IPS-20b (cell line): ENCODE measurements around the gene IGFALS.
A peak's percentile ranks its signal among the peaks of the same experiment; 100 is the strongest.

ENCODE experiments used
- H3K27ac ChIP-seq: one replicate; pipeline ENCODE4 v1.5.1; 2013; ENCODE audit warnings: low read length
- H3K27me3 ChIP-seq: 2 replicates; pipeline ENCODE4 v1.6.1; 2013; ENCODE audit warnings: mild to moderate bottlenecking, low read length, inconsistent platforms; ENCODE audit not compliant: insufficient read depth
- H3K36me3 ChIP-seq: 2 replicates; pipeline ENCODE4 v1.6.1; 2013; ENCODE audit warnings: low read depth, mild to moderate bottlenecking, inconsistent platforms, low read length, moderate library complexity; ENCODE audit not compliant: insufficient read depth
- H3K4me1 ChIP-seq: 2 replicates; pipeline ENCODE4 v1.6.1; 2013; ENCODE audit warnings: mild to moderate bottlenecking, control low read depth, inconsistent platforms, low read length, moderate library complexity; ENCODE audit not compliant: insufficient read depth
- H3K4me3 ChIP-seq: 2 replicates; pipeline ENCODE4 v1.5.1; 2013; ENCODE audit warnings: mild to moderate bottlenecking, low read length, inconsistent platforms
- H3K9ac ChIP-seq: 2 replicates; pipeline ENCODE4 v1.6.1; 2013; ENCODE audit warnings: low read depth, mild to moderate bottlenecking, inconsistent platforms, low read length, moderate library complexity
- H3K9me3 ChIP-seq: 2 replicates; pipeline ENCODE4 v1.6.1; 2013; ENCODE audit warnings: mild to moderate bottlenecking, low read depth, low read length, inconsistent platforms; ENCODE audit not compliant: insufficient read depth

Gene IGFALS

DNA sequence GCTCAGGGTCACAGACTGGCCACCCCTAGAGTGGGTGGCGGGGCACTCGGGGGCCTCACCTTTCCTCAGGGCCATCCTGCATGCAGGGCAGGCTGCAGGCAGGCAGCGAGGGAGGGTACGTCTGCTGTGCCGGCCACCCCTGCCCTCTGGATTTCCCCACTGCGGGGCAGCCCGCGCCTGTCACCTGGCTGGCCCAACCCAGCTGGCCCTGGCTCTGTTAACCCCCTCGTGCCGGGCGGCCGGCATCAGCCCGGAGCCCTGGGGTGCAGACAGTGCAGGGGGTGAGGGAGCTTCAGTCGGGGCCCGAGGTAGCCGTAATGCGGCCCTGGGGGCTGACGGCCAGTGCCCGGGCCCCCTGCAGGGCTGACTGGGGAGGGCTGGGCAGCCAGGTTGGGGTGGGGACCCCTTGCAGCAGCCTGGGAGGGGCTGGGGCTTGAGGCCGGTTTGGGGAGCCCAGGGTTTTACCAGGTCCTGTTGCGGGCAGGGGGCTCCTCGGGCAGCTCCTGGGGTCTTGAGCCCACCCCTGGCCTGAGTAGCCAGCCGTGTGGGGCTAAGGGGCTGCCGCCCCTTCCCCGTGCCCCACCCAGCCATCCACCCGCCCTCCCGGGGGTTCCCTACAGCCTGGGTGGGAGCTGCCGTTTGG is at the start of gene IGFALS:
Gene IGFALS, minus strand, starts transcription at position 128 of the 643 bp plus-strand sequence. Its CDS starts 53 bp downstream, at position 75.
- H3K27me3 ChIP-seq = no peaks in the 10 kb centered on the region
- H3K9me3 ChIP-seq = peaks cover 12% of the 10 kb centered on the region
- no peaks in the 10 kb centered on the region for H3K4me1 ChIP-seq
- peaks cover 3% of the 10 kb centered on the region; the same call in 1 of the 2 replicates for H3K36me3 ChIP-seq
- H3K9ac ChIP-seq = no peak within 1 kb of the TSS
- H3K27ac ChIP-seq = no peak within 1 kb of the TSS
- no peak within 1 kb of the TSS for H3K4me3 ChIP-seq

DNA sequence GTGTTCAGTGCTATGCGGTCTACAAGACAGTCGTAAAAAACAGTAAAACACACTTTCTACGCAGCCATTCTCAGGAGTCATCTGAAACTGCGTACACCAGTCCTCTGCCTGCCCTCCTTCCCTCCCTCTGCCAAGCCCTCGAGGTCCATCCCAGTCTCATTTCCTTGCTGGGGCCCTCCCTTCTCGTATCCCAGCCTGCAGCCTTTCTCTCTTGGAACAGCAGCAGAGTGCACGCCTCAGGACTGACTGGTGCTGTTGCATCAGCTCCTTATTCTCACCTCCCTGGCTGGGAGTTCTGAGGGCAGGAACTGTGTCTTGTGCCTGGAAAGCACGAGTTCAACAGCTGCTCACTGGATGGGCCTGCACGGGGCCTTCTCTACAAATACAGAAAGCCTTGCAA is 46.0 kb upstream of the IGFALS start:
- Histone ChIP-seq H3K9me3 (no peaks in the 10 kb centered on the region), H3K4me3 (no peak overlapping the region), H3K4me1 (no peaks in the 10 kb centered on the region), H3K9ac (no peak overlapping the region), H3K36me3 (no peaks in the 10 kb centered on the region), H3K27ac (no peak overlapping the region), H3K27me3 (no peaks in the 10 kb centered on the region)

DNA sequence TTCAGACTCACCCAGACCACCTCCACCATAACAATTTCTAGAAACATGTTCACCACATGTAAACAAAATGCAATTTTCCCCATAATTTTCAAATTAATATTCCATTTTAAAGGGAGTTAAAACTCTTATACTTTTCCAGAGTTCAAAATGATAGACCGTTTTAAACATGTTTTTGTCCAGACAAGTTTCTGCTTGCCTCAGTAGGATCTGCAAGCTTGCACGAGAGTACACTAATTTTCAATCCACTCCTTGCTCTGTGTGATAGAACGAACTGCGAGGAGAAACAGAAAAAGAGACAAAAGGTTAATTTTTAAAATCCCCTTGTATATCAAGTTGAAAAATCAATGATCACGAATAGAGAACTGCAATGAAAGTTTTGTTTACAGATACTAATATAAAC is 40.6 kb upstream of the IGFALS start:
- H3K27ac ChIP-seq = no peak overlapping the region
- no peaks in the 10 kb centered on the region for H3K9me3 ChIP-seq
- no peaks in the 10 kb centered on the region for H3K4me1 ChIP-seq
- H3K36me3 ChIP-seq = peaks cover 11% of the 10 kb centered on the region; the same call in 1 of the 2 replicates
- H3K4me3 ChIP-seq = no peak overlapping the region
- H3K9ac ChIP-seq = no peak overlapping the region
- H3K27me3 ChIP-seq = no peaks in the 10 kb centered on the region

DNA sequence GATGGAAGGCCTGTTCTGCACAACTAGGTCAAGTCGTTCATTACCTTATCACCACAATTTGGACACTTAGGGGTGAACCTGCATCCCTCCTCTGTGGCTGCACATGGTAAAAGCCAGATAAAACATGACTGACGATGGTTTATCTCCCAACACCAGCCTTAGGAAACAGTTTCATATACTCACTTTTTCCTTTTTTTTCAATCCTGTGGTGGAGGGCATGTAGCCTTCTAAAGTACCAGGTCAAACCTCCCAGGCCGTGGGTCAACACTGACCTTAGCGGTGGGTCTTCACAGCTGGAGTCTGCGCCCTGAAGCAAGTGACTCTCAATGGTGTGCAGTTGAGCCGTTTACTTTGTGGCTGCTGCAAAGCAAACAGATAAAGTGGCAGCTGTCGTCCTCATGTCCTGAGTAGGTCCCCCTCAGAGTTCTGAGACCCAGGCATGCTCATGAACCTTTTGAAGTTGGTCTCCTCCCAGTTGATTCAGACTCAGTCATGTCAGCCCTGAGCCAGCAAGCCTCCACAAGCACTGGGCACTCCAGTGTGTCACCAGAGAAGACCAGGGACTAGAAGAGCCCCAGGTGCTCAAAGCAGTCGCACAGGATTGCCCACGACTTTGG is 39.4 kb upstream of the IGFALS start:
- Histone ChIP-seq H3K36me3 (peaks cover 14% of the 10 kb centered on the region; the same call in 1 of the 2 replicates), H3K27ac (no peak overlapping the region), H3K4me3 (no peak overlapping the region), H3K9ac (no peak overlapping the region), H3K27me3 (no peaks in the 10 kb centered on the region), H3K4me1 (peaks cover 5% of the 10 kb centered on the region; the same call in 1 of the 2 replicates), H3K9me3 (no peaks in the 10 kb centered on the region)

DNA sequence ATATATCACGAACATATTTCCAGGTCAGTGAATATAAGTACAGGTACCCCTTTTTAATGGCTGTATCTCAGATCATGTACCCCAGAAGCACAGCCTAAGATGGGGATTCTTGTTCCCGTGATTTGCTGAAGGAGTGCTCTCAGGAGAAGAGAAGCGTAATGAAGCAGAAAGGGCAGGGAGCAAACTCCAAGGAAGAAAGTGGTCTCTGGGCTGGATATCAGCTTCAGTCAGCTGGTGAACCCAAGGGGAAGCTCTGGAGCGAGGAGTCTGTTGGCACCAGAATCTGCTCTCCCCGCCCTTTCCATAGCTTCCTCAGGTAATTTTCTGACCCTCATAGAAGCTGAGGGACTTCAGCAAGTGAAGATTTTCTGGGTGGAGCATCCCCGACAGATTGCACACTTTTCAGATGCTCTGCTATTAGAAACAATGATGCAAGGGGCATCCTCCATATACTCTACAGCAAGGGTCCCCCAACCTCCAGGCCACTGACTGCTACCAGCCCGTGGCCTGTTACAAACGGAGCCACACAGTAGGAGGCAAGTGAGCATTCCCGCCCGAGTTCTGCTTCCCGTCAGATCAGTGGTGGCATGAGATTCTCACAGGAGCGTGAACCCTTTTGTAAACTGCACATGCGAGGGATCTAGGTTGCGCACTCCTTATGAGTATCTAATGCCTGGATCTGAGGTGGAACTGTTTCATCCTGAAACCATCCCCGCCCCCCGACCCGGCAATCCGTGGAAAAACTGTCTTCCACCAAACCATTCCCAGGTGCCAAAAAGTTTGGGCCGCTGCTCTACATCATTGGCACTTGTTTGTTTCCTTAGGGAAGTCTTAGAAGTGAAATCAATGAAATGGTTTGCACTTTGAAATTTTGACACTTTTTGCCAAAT is 37.9 kb upstream of the IGFALS start:
- no peak overlapping the region for H3K4me3 ChIP-seq
- H3K9me3 ChIP-seq = no peaks in the 10 kb centered on the region
- H3K27me3 ChIP-seq = no peaks in the 10 kb centered on the region
- peaks cover 5% of the 10 kb centered on the region; the same call in 1 of the 2 replicates for H3K4me1 ChIP-seq
- H3K36me3 ChIP-seq = peaks cover 14% of the 10 kb centered on the region; the same call in 1 of the 2 replicates
- no peak overlapping the region for H3K9ac ChIP-seq
- no peak overlapping the region for H3K27ac ChIP-seq

DNA sequence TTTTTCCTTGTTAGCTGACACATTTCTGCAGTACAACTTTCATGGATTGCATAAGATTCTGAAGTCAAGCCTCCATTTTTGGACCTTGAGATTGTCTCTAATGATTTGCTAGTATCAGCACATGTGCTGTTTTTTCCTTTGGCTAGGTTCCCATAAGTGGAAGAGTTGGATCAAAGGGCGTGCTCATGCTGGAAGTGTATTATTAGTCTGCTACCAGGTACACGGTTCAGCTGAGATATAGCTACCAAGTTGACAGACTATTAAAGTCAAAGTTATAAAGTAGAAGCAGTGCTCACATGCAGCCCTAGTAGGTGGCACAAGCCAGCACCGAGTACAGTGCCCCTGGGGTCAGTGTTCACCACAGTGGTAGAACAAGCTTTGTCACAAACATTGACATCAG is 36.7 kb upstream of the IGFALS start:
- Histone ChIP-seq H3K27ac (no peak overlapping the region), H3K9ac (no peak overlapping the region), H3K9me3 (no peaks in the 10 kb centered on the region), H3K27me3 (peaks cover 7% of the 10 kb centered on the region; the same call in 1 of the 2 replicates), H3K4me1 (peaks cover 5% of the 10 kb centered on the region), H3K4me3 (no peak overlapping the region), H3K36me3 (peaks cover 14% of the 10 kb centered on the region; the same call in 1 of the 2 replicates)

DNA sequence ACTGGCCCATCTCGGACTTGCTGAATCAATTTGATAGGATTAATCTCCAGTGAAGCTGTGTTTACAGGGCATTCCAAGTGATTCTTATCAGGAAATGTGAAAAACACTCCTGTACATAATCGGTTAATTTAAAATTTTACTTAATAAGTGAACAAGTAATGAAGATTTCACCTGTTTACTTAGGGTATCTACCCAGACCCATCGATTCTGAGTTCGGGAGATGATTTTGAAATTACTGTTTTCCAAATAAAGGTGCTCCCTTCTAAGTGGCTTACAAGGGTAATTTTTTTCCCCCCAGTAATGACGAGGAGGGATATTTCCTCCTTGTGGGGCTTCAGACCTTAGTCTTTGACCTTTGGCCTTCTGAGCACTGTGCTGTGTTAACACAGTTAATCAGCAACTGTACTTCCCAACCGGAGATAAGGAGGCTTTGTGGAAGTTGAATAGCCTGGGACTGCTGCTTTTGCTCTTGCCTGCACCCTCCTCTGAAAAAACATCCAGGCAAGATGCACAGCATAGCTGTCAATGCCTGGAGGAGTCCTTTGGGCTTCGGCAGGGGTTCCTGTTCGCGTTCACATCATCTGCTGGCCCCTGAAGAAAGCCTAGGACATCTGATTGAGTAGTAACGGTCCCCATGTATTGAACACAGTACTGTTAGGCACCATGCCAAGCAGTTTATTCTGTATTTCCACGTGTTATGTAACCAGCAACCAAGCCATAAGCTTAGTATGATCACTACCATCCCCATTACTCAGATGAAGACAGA is 35.3 kb upstream of the IGFALS start:
- H3K9me3 ChIP-seq = no peaks in the 10 kb centered on the region
- H3K4me1 ChIP-seq = peaks cover 5% of the 10 kb centered on the region
- H3K27me3 ChIP-seq = peaks cover 8% of the 10 kb centered on the region; the same call in 1 of the 2 replicates
- H3K9ac ChIP-seq = no peak overlapping the region
- H3K4me3 ChIP-seq = peak overlapping the region; percentile 87
- H3K27ac ChIP-seq = no peak overlapping the region
- peaks cover 14% of the 10 kb centered on the region; the same call in 1 of the 2 replicates for H3K36me3 ChIP-seq

DNA sequence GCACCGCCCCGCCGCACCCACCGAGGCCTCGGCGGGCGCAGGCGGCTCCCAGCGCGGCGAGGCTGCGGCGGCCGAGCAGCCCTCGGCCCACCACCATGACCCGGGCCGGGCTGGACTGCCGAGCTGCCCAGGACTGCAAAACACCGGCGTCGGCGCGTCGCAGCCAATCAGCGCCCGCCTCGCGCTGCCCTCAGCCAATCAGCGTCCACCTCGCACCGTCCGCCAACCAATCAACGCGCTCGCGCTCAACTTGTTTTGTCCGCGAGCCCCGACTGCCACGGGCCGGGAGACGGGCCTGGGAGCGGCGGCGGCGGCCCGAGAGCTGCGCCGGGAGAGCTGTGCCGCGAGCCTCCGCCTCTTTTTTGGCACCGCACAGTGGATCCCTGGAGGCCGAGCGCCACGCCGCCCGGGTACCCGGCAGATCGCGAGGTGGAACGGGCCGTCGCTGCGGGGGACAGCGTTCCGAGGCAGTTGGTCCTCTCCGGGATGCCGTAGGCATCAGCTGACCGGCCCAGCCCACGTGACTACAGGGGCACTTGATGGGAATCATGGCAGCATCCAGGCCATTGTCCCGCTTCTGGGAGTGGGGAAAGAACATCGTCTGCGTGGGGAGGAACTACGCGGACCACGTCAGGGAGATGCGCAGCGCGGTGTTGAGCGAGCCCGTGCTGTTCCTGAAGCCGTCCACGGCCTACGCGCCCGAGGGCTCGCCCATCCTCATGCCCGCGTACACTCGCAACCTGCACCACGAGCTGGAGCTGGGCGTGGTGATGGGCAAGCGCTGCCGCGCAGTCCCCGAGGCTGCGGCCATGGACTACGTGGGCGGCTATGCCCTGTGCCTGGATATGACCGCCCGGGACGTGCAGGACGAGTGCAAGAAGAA is 33.4 kb upstream of the IGFALS start, which contains the start of the genes FAHD1 and HAGH:
Gene FAHD1, plus strand, starts transcription at position 516 of the 883 bp plus-strand sequence. Its CDS starts 33 bp downstream, at position 549.
Gene HAGH, minus strand, starts transcription at position 135 of the 883 bp plus-strand sequence. Its CDS starts 38 bp downstream, at position 97.
- Histone ChIP-seq H3K4me1 (peaks cover 5% of the 10 kb centered on the region), H3K9ac (peak within 1 kb of the TSS; percentile 91), H3K4me3 (peak within 1 kb of the TSS; percentile 87), H3K27me3 (peaks cover 8% of the 10 kb centered on the region; the same call in 1 of the 2 replicates), H3K9me3 (no peaks in the 10 kb centered on the region), H3K27ac (no peak within 1 kb of the TSS), H3K36me3 (peaks cover 14% of the 10 kb centered on the region; the same call in 1 of the 2 replicates)

DNA sequence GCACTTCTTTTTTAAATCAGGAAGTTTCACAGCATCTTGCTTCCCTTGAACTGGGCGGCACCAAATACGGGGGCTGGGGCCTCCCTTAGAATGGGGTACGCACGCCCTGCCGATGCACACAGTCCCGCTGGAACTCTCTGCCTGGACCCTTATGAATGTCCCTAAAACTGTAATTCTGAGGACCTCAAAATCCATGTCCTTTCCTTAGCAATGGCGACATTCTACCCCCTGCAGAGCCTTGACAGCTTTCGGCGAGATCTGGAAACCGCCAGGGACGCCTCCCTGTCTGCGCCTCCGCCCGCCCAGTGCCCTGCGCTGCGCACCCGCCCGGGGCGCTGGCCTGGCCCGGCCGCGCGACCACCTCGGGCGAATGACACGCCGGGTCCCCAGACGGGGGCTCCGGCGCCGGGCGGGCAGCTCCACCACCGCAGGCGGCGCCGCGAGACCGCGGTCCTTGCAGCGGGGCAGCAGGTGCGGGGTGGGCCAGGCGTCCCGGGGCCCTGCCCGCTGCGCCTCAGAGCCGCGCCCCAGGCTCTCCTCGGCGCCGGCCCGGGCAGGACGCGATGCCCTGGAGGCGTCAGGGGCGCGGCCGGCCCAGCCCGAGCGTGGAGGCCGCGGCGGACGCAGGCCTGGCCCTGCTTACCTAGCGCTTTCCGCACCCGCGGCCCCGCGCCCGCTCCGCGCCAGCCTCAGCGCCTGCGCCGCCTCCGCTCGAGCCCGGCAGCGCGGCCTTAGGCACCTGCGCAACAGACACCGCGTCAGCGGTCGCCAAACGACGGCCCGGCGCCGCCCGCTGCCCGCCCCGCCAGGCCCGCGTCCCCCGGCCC is 32.6 kb upstream of the IGFALS start:
- Histone ChIP-seq H3K4me1 (peaks cover 5% of the 10 kb centered on the region), H3K9me3 (no peaks in the 10 kb centered on the region), H3K27me3 (peaks cover 8% of the 10 kb centered on the region; the same call in 1 of the 2 replicates), H3K27ac (no peak overlapping the region), H3K4me3 (peak overlapping the region; percentile 68), H3K9ac (no peak overlapping the region), H3K36me3 (peaks cover 14% of the 10 kb centered on the region; the same call in 1 of the 2 replicates)
